ENCODE results near the gene RFX8.
"Not testable (repeated sequence)": the region's sequence is repeated elsewhere in the genome, so short reads cannot be mapped to it uniquely, and the experiment has no call there.

Gene RFX8

GRCh38 chr2:101371636-101372035 is 103.3 kb downstream of the RFX8 start:
- DNase-seq, result no peak

DNA sequence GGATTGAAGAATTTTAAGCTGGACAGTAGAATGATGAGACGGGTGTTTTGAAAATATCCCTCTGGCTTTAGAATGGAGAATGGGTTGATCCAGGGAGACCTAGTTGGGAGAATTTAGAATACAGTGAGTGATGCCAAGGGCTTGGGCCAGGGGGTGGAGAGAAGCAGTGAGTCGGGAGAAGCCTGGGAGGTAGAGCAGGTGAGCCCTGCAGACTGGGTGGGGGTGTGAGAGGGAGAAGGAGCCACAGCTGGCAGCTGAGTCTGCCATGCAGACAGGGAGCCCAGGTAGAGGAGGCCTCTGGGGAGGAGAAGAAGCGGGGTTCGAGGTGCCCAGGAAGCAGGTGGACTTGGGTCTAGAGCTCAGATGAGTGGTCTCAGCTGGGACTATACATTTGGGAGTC is 105.8 kb downstream of the RFX8 start:
- DNase-seq, result peak; percentile 16

GRCh38 chr2:101368376-101368775 is 106.5 kb downstream of the RFX8 start:
- DNase-seq, result no peak

DNA sequence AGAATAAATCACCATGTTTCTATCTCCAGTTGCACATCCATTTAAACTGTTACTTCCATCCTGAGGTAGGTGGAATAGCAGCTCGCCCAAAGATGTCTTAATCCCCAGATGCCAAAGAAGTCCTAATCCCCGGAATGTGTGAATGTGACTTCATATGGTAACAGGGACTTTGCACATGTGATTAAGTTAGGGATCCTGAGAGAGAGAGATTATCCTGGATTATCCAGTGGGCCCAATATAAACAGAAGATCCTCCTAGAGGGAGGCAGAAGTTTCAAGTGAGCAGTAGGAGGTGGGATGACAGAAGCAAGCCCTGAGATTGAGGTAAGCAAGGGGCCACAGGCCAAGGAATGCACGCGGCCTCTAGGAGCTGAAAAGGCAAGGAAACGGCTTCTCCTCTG is 107.4 kb downstream of the RFX8 start:
- no peak for DNase-seq

DNA sequence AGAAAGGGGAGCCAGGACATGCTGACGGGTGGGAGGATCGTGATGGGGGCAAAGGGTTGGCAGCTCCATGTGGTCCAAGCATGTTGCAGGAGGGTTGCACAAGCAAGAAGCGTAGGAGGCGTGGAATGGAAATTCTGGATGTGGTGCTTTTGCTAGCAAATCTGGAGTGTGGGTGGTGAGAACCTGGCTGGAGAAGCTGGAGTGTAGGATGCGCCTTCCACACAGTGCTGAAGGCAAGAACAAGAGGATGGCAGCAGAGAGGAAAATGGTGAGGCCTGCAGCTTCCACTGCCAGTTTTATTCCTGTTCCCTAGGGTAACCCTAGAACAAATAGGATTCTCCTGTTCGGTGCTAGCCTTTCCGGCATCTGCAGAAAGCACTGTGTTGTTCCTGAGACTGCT is 110.0 kb downstream of the RFX8 start:
- no peak for DNase-seq

- no peak for DNase-seq
Measured at GRCh38 chr2:101362777-101363176, 112.1 kb downstream of the RFX8 start.

DNA sequence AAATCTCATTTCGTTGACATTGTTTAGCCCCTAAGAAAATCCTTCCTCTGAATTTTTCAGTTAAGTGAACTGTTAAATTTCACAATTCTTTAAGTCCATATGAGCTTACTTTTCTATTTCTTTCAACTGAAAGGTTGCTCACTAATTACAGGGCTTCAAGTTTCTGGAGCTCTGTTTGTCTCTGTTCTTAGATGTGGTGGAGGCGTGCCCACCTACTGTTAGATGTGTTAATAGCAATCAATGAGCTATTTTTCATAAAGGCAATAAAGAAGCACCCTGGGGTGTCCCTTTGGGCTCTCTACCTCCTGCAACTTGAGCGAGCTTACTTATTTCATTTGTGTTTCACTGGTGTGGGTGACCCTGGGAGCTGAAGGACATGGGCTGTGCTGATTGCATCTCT is 112.6 kb downstream of the RFX8 start:
- no peak for DNase-seq

GRCh38 chr2:101361522-101361921 is 113.4 kb downstream of the RFX8 start:
- DNase-seq, result no peak

GRCh38 chr2:101361121-101361520 is 113.8 kb downstream of the RFX8 start:
- no peak for DNase-seq

GRCh38 chr2:101360232-101360631 is 114.7 kb downstream of the RFX8 start:
- no peak for DNase-seq

DNA sequence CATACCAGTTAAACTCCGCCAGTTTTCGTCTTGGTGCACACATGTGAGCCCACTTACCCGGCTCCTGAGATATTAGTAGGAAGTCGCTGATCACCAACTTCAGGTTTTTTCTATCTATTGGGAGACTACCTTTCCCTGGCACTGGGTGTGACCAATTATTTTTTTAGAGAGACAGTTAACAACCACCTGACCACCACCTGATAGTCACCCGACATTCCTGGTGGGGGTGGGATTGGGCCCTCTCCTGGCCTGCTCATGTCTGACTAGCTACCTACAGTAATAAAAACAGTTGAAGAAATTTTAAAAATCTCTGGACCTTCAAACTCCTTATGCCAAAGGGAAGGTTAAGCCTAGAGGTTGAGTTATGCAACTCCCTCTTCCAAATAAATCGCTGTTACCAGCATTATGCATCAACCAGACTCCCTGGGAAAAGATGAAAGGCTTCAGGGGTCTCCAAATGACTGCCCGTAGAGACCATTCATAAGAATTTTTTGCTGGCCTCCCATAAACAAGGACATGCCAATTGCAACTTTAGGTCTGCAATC is 115.4 kb downstream of the RFX8 start:
- DNase-seq, result no peak

DNA sequence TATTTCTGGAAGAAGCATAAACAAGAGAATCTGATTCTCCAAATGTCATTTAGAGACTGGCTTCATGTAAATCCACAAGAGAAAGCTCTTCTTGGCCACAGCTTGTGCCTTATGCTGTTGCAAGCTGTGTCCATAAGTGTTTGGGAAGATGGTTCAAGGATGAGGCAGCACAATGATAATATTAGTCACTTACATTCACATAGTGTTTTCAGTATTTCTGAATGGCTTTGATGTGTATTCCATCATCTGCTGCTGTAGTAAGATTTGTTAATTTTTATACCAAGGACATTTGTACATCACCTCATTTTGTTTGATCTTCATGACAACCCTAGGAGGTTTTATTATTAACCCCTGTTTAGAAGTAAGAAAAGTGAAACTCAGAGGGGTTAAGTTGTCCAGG is 117.5 kb downstream of the RFX8 start:
- DNase-seq, result no peak

DNA sequence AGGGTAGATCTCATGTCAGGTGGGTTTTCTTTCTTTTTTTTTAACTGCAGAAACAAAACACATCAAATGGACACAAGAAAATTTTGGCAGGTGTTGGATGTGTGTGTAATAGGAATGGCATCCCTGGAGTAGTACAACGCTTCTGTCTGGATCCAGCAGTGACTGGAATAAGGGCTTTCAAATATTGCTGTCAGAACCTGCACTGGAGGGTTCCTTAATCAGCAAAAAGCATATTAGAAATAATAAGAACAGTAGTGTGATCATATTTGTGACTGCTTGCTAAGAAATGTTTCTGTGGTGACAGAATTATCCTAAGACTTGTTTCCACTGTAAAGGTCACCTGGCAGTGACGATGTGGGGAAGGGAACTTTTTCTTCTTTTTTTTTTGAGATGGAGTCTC is 118.4 kb downstream of the RFX8 start:
- no peak for DNase-seq

GRCh38 chr2:101356055-101356454 is 118.9 kb downstream of the RFX8 start:
- no peak for DNase-seq

GRCh38 chr2:101355401-101356054 is 119.4 kb downstream of the RFX8 start:
- DNase-seq, result no peak

GRCh38 chr2:101354420-101355311 is 120.2 kb downstream of the RFX8 start:
- DNase-seq, result no peak

GRCh38 chr2:101352631-101353030 is 122.3 kb downstream of the RFX8 start:
- not testable (repeated sequence) for DNase-seq

DNA sequence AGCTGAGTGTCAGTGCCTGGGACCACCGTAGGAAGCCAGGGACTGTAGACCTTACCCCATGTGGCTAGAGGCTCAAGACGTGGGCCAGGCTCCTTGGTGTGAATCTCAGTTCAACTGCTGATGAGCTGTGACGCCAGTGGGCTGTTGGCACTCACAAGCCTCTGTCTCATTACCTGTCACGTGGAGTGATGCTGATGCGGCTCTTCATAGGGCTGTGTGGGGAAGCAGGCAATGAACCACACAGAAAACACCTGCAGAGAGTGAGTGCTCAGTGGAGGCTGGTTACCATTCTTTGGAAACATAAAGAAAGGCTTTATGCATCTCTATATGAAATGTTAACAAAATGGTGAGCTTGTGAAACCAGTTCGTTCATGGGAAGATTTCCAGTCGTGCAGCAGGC is 123.7 kb downstream of the RFX8 start:
- DNase-seq, result no peak

DNA sequence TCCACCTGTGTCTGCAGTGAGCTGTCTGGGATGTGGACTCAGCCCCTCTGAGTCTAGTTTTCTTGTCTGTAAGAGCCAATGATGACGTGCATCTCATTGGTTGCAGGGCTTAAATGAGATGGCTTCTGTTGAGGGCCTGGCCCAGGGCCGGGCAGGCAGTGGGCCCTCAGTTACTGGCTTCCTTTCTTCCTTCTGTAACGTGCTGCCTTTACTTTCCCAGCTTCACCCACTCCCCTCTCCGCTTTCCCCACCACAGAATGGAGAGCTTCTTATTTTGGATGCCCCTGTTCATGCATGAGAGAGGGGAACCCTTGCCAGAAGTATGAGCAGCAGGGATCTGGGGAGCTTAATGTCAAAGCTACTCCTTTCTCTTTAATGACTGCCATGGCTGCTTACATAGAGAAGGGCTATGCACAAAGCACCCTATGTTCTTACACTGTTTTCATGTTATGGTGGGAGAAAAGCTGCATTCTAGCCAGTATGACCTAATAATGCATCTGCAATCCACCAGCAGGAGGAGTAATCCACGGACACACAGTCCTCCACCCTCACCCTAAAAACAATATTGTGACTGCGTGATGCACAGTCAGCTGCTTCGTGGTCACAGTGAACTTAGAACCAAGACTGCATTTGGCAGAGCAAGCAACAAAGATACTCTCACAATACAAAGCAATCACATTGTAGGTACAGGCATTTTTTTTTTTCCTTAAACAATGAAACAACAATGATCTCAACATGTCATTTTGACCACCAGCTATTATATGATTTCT is 124.8 kb downstream of the RFX8 start:
- DNase-seq, result no peak

DNA sequence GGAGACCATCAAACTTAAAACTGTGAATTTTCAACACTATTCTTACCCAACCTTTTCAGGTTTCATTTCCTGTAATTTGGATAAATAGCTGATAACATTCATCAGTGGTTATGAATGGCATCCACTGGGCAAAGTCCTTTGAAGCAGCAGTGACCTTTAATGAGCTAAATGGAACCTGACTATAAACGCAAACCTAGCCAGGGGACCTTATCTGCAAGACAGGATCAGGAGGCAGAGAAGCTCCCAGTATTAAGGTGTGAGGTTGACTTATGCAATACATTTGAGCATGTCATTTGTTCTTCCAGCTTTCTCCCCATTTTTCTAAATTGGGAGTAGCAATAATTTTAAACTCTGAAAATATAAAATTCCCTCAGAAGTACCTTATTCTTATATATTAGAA is 126.0 kb downstream of the RFX8 start:
- DNase-seq, result no peak

All from NCI-H2171 treated with DMSO at 0.1 percent for 48 hours (cell line).